ENCODE data around the gene ZDHHC14.
"Not testable (repeated sequence)": the region's sequence is repeated elsewhere in the genome, so short reads cannot be mapped to it uniquely, and the experiment has no call there.

Gene ZDHHC14

GRCh38 chr6:157570752-157571151, 189.8 kb downstream of the ZDHHC14 start:
- DNase-seq (ENCODE audit: low read depth) = no peak

DNA sequence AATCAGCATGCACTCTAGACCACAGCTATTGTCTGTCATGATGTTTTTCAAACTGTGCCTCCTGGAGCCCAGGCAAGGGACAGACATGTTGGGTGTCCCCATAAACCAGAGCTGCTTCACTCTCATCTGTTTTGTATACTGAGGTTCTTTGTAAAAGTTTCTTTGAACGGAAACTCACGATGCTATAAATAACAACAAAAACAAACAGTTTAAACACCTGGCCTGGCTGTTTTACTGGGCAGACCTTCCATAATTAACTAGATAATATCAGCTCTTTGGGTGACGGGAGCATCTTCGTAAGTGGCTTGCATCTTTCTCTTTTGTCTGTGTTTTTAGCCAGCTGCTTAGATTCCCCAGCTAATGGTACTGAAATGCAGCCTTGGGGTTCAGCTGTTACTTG, 190.3 kb downstream of the ZDHHC14 start:
- no peak for DNase-seq (ENCODE audit: low read depth)

GRCh38 chr6:157571950-157572349, 191.0 kb downstream of the ZDHHC14 start:
- DNase-seq (ENCODE audit: low read depth) = no peak

DNA sequence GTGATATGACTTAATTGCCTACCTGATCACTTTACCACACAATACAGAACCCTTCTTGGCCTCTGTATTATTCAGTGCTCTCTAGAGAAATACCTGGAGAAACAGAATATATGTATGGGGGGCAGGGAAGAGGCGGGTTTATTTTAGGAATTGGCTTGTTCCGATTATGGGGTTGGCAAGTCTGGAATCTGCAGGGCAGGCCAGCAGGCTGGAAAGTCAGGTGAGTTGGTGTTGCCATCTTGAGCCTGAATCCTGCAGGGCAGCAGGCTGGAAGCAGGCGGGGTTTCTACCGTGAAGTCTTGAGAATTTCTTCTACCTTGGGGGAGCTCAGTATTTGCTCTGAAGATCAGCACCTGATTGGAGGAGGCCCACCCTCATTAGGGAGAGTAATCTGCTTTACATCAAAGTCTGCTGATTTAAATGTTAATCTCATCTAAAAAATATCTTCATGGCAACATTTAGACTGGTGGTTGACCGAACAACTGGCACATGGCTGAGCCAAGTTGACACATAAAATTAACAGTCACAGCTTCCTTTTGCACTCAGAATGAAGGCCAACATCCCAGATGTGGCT, 193.9 kb downstream of the ZDHHC14 start:
- no peak for DNase-seq (ENCODE audit: low read depth)

DNA sequence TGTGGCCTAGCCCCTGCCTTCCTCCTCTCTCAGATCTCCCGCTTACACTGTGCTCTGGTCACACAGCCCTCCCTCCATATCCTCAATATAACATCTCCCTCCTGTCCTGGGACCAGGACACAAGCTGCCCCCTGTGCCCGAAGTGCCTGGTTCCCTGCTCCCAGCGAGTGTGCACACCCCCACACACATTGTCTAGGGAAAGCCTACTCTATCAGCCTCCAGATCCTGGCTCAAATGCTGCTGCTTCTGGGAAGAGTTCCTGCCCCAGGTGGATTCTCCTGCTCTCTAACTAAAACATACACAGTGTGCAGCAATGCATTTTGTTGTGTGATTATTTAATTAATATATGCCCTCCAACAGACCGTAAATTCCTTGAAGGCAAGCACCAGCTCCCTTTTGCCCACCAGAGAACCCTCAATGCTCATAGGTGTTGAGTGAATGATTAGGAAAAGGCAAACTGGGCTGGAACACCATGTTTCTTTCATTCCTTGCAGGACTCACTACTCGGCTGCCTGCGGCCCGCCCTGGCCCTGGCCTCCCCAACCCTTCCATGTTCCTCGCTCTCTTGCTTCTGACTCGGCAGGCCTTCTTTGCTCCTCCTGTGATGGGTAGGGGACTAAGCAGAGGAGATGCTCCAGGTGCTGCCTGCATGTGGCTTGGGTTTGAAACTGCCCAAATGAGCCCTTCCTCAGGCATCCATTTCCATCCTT, 194.6 kb downstream of the ZDHHC14 start:
- no peak for DNase-seq (ENCODE audit: low read depth)

DNA sequence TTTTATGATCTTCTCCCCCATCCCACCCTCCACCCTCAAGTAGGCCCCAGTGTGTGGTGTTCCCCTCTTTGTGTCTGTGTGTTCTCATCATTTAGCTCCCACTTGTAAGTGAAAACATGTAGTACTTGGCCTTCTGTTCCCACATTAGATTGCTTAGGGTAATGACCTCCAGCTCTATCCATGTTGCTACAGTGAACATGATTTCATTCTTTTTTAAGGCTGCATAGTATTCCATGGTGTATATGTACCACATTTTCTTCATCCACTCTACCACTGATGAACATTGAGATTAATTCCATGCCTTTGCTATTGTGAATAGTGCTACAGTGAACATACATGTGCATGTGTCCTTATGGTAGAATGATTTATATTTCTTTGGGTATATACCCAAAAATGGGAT, 196.0 kb downstream of the ZDHHC14 start:
- DNase-seq (ENCODE audit: low read depth) = not testable (repeated sequence)

DNA sequence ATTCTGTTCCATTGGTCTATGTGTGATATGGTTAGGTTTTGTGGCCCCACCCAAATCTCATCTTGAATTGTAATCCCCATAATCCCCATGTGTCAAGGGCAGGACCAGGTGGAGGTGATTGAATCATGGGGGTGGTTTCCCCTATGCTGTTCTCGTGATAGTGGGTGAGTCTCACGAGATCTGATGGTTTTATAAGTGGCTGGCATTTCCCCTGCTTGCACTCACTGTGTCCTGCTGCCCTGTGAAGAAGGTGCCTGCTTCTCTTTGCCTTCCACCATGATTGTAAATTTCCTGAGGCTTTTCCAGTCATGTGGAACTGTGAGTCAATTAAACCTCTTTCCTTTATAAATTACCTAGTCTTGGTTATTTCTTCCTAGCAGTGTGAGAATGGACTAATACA, 197.5 kb downstream of the ZDHHC14 start:
- DNase-seq (ENCODE audit: low read depth) = not testable (repeated sequence)

GRCh38 chr6:157579467-157580031, 198.6 kb downstream of the ZDHHC14 start:
- no peak for DNase-seq (ENCODE audit: low read depth)

- DNase-seq (ENCODE audit: low read depth) = no peak
These were observed 203.0 kb downstream of the ZDHHC14 start for GRCh38 chr6:157584036-157584435.

DNA sequence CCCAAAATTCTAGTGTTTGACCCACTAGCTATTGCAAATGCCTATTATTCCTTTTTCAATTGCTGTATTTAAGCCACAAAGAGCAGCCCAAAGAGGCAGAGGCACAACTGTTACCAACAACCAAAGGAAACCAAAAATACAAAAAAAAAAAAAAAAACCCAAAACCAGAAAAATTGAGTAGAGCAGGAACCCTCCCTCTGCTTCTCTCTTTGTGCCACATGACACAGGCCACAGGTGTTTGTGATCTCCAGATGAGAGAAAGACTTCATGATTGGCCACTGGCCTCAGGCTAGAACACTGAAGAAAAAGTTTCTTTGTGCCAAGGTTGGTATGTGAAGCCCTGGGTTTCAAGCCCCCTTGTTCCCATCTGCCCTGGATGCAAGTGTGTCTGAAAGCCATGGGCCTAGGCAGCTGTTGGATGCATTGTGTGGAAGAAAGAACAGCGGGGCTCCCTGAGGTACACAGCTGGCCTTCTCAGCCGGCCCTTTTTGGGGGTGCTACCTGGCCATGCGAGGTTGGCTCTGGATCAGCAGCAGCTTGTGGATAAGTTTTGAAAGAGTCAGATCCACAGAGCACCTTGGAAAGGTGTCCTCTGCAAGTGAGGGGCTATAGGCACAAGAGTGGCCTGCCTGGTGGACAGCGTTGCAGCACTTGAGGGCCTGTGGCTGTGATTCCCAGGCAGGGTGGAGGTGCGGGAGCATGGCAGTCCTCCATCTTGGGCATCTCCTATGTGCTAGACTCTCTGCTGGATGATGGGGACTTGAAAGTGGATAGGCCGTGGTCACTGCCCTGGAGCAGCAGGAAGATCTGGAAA, 204.5 kb downstream of the ZDHHC14 start:
- DNase-seq (ENCODE audit: low read depth) = no peak

- no peak for DNase-seq (ENCODE audit: low read depth)
These were observed 205.1 kb downstream of the ZDHHC14 start for GRCh38 chr6:157586088-157586414.

DNA sequence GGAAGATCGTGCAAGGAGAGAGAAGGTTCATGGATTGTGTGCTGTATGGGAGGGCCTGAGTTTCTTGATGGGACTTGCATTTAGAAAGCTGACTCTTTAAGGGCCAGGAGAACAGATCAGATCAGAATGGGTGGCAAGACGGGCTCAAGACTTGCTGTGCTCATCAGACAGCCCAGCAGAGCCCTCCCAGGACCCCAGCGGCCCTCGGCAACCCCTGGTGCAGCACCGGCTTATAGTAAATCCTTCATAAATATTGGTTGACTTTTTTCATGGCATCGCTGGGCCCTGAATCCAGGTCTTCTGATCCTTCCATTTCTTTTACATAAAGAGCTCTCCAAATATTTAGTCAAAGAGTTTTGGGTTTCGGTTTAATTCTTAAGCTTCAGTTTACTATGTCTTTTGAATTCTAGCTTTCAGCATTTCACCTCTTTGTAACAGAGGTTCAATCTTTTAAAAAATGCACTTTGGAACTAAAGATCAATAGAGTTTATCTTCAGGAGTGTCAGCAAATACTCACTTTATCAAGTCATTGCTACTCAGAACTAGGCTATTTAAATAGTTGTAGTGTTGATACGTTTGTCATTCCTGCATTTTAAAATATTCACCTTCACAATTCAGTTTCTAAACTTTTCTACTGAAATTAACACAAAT, 205.6 kb downstream of the ZDHHC14 start:
- no peak for DNase-seq (ENCODE audit: low read depth)

DNA sequence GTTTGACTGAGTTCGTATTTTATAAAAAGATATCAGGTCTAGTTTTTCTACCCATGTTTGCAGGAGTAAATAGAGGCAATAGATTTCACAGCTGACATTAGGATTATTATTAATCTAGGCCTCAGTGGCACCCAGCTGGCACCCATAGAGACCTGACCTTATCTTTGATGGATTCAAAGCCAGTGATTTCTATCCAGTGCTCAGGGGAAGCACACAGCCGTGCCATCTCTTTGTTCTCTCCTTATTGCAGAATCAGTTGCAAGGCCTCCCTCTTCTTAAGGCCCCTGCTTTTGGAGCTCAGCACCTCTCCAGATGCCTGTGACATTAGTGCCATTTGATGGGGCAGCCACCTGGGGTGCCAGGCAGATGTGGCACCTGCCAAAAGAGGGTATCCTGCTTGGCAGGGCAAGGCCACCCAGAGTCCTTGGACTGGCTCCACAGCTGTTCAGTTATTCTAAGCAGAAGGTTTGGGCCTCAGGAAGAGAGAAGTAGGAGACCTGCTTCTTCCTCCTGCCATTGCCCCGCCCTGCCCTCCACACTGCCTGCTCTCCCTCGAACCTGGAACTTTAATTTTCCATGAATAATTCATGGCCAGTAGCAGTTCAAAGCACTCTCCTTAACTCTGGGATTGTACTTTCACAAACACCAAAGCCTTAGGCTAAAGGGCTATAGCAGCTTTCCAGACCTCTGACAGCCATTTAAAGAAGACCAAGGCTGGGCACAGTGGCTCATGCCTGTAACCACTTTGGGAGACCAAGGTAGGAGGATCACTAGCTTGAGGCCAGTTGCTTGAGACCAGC, 206.3 kb downstream of the ZDHHC14 start:
- DNase-seq (ENCODE audit: low read depth) = no peak

GRCh38 chr6:157590654-157591053, 209.7 kb downstream of the ZDHHC14 start:
- DNase-seq (ENCODE audit: low read depth) = not testable (repeated sequence)

GRCh38 chr6:157592541-157592940, 211.6 kb downstream of the ZDHHC14 start:
- DNase-seq (ENCODE audit: low read depth) = no peak

GRCh38 chr6:157592980-157593379, 212.0 kb downstream of the ZDHHC14 start:
- DNase-seq (ENCODE audit: low read depth) = no peak

- DNase-seq (ENCODE audit: low read depth) = no peak
These were observed 212.6 kb downstream of the ZDHHC14 start for GRCh38 chr6:157593596-157593995.

DNA sequence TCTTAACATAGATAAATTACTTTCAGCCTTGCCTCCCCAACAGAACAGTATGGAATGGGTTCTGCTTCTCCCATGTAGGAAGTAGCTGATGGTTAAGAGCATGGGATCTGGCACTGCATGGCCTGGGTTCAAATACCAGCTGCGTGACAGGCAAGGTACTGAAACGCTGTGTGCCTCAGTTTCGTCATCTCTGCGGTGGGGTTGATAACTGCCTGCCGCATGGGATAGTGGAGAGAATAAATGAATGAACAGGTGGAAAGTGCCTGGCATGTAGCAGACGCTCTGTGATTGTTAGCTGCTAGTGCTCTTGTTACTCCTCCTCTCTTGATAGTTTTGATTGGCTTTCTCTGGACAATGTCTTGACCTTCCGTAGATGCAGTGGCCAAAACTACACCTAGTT, 213.3 kb downstream of the ZDHHC14 start:
- no peak for DNase-seq (ENCODE audit: low read depth)

DNA sequence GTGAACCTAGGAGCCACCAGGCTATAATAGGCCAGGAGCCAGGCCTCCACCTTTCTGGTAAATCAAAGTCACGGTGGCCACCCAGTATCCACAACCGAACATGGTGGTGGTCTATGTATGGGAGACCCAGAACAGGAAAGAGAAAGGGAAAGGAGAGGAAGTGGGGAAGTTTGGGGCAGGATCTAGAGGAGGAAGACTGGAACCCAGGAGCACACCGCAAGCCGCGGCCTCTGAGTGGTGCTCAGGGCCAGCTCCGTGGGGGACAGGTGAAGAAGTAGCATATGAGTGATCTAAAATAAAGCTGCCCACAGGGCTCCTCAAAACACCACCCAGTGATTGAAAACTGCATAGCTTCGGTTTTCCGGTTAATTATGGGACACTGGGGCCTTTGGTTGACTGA, 214.8 kb downstream of the ZDHHC14 start:
- no peak for DNase-seq (ENCODE audit: low read depth)

DNA sequence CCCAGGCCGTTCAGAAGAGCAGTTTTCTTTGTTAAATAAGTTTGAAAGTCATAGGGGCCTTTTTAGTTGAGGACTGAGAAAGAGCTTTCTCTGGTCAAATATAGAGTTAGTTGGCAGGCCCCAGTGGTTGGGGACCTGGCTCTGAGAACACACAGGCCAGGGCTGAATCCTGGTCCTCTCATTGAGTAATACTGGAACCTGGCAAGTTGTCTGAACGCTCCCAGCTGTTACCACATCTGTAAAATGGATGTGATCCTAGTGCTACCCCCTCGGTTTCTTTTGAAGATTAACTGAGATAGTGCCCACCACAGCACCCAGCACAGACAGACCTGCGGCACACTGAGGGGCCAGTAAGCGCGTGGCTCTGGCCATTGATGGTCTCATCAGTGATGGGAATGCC, 215.5 kb downstream of the ZDHHC14 start:
- no peak for DNase-seq (ENCODE audit: low read depth)

DNA sequence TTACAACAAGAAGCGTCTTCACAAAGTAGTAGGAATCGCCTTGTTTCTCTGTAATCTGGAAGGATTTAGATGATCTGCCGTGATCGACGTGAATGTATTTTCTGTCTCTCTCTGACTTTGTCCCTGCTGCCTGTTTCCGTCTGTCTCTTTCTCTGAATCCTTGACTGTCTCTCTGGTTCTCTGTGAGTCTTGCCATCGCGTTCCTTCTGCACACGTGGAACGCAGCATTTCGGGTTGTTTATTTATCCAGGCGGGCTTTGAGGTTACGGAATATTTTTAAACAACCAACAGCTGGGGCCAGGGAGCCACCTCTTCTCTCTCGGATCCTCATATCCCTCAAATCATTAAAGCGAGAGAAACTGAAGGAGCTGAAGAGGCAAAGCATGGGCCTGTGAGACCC, 215.9 kb downstream of the ZDHHC14 start:
- no peak for DNase-seq (ENCODE audit: low read depth)

Measured in stimulated activated CD8-positive, alpha-beta memory T cell treated with anti-CD3 and anti-CD28 coated beads, Interleukin-12 subunit alpha, Interleukin-12 subunit beta, amount 100 ng/mL, for 4 hours (primary cell).